ENCODE data around the gene SLC23A3.
A peak's percentile ranks its signal among the peaks of the same experiment; 100 is the strongest.

The SLC23A3 gene

GRCh38 chr2:219133976-219134375 is 35.9 kb downstream of the SLC23A3 start:
- DNase-seq: no peak

GRCh38 chr2:219131744-219132143 is 38.1 kb downstream of the SLC23A3 start:
- no peak for DNase-seq

DNA sequence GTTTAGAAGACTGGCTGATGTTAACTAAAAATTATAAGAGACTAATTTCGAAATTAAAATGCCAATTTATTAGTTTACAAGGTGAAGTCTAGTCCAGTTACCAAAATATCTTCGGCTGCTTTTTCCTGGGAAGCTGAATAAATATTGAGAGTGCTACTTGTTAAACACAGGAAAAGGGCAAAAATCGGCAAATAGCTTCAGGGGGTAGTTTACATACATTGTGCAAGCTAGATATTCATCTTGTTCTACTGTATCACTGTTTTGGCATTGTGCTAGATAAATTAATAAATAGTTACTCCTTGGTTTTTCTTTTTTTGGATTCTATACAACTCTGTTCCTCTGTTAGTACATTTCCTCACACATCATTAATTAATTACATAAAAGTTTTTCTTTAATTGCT is 38.5 kb downstream of the SLC23A3 start:
- DNase-seq: no peak

GRCh38 chr2:219129589-219129988 is 40.2 kb downstream of the SLC23A3 start:
- no peak for DNase-seq

DNA sequence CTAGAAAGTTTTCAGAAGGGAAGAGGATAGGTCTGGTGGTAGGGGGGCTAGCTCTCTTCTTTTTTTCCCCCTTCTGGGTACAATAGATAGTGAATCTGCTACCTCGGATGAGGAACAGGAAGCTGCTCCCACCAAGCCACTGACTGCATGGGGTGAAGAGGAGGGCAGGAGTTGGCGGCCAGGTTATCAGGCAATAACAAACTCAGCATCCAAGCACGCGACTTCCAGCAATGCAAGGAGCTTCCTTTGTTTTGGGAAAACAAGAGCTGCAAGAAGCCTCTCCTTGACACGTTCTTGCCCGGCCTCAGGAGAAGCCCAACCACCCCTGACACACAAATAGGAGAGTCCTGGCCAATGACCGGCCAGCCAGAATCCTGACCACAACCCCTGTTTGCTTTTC is 41.4 kb downstream of the SLC23A3 start:
- no peak for DNase-seq

DNA sequence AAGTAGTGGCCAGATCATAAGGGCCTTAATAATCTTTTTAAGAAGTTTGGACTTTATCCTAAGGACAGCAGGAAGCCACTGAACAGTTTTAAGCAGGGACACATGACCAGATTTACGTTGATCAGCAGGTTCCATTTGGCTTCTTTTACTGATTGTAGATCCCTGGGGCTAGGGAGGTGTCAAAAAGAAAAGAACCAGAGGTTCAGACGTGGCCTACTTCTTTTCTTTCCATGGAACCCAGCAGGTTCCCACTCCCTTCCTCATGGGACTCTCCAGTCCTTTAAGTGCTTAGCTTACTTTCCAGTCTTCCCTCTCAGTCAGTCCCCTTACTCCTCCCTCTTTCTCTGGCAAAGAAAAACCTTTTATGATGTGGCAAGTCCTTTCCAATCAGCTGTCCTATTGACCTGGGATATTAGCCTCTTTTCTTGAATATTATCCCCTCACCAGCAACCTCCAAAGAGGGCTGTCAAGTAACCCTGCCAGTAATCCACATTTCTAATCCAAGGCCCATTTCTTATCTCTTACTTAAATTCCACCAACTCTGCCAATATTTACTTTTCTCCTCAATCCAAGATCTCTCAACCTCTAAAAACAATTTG is 42.7 kb downstream of the SLC23A3 start:
- DNase-seq: no peak

GRCh38 chr2:219126555-219126954 is 43.3 kb downstream of the SLC23A3 start:
- peak; percentile 57 for DNase-seq

DNA sequence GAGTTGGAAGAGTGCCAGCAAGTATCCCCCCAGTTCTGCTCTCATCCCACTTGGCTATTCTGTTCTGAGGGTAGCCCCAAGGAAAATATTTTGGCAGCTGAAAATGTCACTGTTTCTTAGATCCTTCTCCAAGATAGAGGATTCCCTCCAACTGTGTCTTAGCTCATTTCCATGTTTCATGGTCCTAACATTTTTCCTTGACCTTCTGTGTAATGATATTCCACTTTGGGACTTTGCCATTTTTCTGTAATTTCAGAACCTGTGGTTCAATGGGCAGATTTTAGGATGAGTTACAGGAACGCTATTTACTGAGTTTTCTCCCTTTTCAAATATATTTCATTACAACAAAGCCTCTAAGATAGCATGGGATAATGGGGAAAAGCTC is 44.0 kb downstream of the SLC23A3 start:
- DNase-seq: no peak

GRCh38 chr2:219125225-219125885 is 44.5 kb downstream of the SLC23A3 start:
- no peak for DNase-seq

DNA sequence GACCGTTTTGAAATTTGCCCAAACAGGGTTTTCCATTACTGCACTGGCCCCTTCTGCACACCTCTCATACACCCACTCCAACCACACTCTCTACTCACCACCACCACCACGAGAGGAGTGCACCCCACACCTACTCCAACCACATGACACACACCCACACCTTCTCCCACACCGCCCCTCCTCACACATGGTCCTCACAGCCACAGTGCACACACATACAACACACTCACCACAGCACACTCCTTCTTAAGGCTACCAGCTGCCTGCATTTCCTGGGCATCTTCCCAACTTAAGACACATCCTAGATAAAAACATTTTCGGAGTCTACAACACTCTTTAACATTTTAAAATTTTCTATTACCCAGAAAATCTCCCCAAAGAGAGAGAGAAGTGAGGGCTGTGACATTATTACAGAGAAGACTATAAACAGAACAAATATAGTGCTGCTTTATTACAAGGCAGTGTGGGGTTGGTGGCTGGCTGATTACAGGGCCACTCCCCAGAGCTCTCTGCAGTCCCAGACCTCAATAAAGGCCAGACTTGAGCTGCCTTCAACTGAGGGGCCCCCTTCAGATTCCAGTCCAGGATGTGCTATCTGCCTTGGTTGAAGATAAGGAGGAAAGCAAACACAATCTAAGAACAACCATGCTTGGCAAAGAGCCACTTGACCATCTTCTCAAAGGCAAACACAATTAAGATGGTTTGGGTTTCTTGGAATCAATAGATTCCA is 45.3 kb downstream of the SLC23A3 start:
- DNase-seq: no peak

- no peak for DNase-seq
Measured at GRCh38 chr2:219123356-219124135, 46.3 kb downstream of the SLC23A3 start.

DNA sequence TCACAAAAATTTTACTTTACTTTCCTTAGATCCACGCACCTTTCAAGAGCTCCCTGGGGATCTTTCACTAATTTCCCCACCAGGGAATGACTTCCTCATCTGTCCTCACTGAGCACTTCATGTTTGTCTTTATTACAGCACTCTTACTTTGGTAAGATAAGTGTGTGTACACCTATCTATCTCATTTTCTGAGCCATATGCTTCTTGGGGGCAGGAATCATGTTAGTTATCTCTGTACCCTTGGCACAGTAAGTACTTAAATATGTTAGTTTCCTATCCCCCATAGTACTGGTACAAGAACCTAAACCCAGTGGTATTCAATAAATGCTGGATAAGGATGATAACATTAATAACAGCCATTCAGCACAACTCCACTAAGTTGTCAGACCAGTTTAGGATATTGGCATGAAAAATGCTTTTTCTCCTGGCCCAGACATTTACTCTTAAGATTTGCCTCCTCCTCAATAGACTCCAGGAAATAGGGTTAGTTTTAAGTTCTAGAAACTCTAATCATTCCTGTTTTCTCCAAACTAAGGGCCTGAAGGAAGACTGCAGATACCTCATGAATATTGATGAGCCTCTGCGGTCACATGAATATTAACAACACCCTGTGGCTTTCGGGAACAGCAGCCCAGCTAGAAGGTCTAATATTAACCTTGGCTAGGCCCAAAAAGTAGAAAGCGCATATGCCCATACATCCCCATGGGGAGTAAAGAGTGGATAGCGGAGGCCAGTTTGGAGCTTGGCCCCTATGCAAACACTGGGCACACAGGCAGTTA is 47.4 kb downstream of the SLC23A3 start:
- no peak for DNase-seq

DNA sequence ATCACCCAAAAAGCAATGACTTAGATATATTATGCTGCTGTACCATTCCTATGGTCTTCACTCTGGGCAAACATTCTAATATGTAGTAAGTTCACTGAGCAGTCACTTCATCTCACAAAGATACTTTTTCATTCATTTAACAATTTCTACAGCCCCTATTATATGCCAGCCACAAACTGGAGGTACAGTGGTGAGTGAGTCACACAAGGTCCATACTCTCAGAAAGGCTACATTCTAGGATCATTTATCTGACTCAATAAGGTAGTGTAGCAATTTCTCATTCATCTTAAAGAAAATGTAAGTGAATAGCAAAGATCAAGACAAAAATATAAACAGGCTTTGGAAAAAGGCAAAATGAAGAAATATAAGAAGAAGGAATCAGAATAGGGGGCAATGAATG is 49.7 kb downstream of the SLC23A3 start:
- DNase-seq: no peak

GRCh38 chr2:219119422-219120043 is 50.3 kb downstream of the SLC23A3 start:
- DNase-seq: peak; percentile 41

GRCh38 chr2:219118504-219118903 is 51.3 kb downstream of the SLC23A3 start:
- no peak for DNase-seq

- DNase-seq: no peak
Measured at GRCh38 chr2:219116776-219117646, 52.8 kb downstream of the SLC23A3 start.

DNA sequence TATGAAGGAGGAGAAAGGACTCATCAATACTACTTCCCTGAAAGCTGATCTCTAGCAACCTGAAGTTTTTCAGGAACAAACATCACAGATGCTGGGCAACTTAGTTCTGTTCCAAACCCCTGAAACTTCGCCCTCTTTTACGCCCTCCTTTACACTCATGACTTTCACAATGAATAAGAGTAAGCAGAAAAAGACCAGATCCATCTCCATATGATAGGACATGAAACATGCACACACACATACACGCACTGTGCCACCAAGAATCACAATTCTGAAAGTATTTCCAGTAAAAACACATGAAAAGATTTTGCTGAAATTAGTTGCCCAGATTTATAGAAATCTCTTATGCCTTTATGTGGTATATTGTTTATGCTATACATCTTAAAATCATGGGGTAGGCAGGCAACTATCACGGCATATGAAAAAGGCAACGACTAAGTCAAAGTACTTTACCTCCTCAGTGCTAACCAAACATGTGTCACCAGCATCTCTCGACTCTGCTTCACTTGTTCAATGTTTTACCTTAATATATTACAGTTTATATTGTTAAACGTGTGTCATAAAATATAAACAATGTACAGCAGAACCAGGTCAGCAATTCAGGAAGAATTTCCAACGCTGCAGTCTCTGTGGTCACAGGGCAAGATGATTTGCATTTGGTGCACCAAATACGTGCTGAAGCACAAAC is 57.0 kb downstream of the SLC23A3 start:
- DNase-seq: no peak

DNA sequence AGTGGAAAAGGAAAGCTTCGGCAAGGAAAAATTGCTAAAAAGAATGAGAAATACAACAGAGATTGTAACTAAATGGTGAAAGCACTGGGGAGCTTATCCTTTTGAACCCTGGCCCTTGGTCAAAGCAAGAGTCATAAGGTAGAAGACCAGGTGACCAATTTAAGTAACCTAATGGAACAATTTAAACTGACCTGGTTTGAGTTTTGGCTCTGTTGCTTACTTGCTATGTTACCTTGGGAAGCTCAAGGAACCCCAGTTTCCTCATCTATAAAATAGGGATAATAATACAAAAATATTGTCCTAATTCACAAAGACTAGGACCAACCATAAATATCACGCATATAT is 57.8 kb downstream of the SLC23A3 start:
- DNase-seq: no peak

All from NCI-H748 treated with DMSO at 0.1 percent for 48 hours (cell line).